Breast epithelium (tissue), 3 donors: ENCODE data around the gene STX8.

Source experiments
- CTCF ChIP-seq, 3 donors: fragments of 450-650 bp; IDR thresholded peaks; one replicate each; pipeline ENCODE4 v1.5.1; 2016 to 2017; ENCODE audit warnings: antibody characterized with exemption in 3 of 3, mild to moderate bottlenecking in 3 of 3, moderate library complexity in 3 of 3
- POLR2A ChIP-seq: fragments of 450-650 bp; IDR thresholded peaks from one replicate; pipeline ENCODE4 v1.6.1; 2016; ENCODE audit warnings: antibody characterized with exemption, mild to moderate bottlenecking, moderate library complexity
- POLR2AphosphoS5 ChIP-seq, 3 donors: sonication (generic); formaldehyde crosslinking; IDR thresholded peaks; one replicate each; pipeline ENCODE4 v1.6.1; 2017; ENCODE audit warnings: antibody characterized with exemption in 3 of 3

DNA sequence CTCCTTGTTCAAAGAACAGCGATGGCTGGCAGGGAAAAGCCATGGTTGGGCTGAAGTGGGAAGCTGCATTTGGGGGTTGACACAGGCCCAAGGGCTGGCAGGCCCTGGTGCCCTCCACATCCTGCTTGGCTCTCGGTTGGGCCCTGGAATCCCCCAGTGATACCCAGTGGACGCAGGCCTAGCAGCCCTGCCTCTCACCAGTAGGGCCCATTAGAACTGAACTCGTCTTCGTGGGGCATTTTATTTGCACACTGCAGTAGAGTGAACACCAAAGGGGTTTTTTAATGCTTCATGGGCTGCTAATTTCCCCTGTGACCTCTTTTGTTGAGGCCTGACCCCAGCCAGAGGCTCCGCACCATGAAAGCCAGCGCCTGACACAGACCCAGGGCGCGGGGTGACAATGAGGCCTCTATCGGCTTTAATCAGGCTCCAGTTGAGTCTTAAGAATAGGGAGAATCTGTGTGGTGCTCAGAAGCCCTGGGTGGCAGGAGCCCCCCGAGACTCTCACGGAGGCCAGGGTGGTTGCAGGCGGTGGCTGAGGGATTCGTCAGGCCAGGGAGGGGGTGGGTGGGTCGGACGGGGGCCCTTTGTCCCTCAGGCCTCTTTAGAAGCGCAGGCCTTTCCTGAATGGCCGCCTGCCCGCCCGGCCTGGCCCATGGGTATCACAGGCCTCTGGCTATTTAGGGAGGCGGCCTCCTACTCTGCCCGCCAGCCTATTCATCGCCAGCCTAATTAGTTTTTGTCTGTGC, 355.0 kb downstream of the STX8 start:
- TF ChIP-seq CTCF (IDR thresholded peaks at IDR 0.05) (no peak), POLR2A (no peak), POLR2AphosphoS5 (IDR thresholded peaks at IDR 0.05) (no peak)
